ENCODE data around the gene LRTM2.

DNA sequence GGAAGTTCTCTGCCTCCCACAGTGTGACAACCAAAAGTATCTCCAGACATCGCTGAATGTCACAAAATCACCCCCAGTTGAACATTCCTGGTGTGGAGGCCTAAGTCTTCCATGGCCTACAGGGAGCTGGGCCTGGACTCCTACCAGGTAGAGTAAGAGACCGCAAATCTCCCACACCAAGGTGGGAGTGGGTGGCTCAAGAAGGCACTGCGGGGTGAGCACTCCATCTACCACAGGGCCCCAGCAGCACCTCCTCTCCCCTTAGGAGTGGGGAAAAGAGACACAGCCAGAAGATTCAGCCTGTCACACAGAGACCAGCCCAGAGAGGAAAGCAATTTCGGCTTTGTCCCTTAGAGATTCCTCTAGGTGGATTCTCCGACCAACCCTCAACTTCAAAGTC is 25.5 kb downstream of the LRTM2 start:
- TF ChIP-seq CTCF (IDR thresholded peaks at IDR 0.05): no peak
- no peak for TF ChIP-seq TCF7L2 (IDR thresholded peaks at IDR 0.05; ENCODE audit: low read depth, low read length)
- TF ChIP-seq, protein P1, sequence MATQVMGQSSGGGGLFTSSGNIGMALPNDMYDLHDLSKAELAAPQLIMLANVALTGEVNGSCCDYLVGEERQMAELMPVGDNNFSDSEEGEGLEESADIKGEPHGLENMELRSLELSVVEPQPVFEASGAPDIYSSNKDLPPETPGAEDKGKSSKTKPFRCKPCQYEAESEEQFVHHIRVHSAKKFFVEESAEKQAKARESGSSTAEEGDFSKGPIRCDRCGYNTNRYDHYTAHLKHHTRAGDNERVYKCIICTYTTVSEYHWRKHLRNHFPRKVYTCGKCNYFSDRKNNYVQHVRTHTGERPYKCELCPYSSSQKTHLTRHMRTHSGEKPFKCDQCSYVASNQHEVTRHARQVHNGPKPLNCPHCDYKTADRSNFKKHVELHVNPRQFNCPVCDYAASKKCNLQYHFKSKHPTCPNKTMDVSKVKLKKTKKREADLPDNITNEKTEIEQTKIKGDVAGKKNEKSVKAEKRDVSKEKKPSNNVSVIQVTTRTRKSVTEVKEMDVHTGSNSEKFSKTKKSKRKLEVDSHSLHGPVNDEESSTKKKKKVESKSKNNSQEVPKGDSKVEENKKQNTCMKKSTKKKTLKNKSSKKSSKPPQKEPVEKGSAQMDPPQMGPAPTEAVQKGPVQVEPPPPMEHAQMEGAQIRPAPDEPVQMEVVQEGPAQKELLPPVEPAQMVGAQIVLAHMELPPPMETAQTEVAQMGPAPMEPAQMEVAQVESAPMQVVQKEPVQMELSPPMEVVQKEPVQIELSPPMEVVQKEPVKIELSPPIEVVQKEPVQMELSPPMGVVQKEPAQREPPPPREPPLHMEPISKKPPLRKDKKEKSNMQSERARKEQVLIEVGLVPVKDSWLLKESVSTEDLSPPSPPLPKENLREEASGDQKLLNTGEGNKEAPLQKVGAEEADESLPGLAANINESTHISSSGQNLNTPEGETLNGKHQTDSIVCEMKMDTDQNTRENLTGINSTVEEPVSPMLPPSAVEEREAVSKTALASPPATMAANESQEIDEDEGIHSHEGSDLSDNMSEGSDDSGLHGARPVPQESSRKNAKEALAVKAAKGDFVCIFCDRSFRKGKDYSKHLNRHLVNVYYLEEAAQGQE (IDR thresholded peaks at IDR 0.05; ENCODE audit: insufficient read depth in 1 of 2, low read depth in 2 of 2, low read length in 1 of 2): no peak
- no peak for TF ChIP-seq POLR2AphosphoS5 (IDR thresholded peaks at IDR 0.05; ENCODE audit: low read depth, low read length)
